SK-N-SH treated with all-trans-retinoic acid at 6 μM for 48 hours (cell line): ENCODE measurements around the gene NKX1-2.

ENCODE experiments used
- ATAC-seq: fragments of 200-7000 bp; cut with Tn5 transposase; 3 replicates; pipeline ENCODE4 v1.9.1; 2020; ENCODE audit warnings: mild to moderate bottlenecking, moderate library complexity
- ARNTL ChIP-seq: fragments of 450-650 bp; formaldehyde crosslinking; IDR thresholded peaks from 2 replicates; pipeline ENCODE4 v1.5.0; 2020; ENCODE audit warnings: low read depth, mild to moderate bottlenecking, moderate library complexity, borderline replicate concordance
- BACH2 ChIP-seq: fragments of 250-450 bp; sonication (Bioruptor Pico); IDR thresholded peaks from 2 replicates; pipeline ENCODE4 v1.9.0; 2021; ENCODE audit warnings: mild to moderate bottlenecking, borderline replicate concordance
- CSDC2 ChIP-seq: fragments of 250-450 bp; sonication (Bioruptor Pico); IDR thresholded peaks from 2 replicates; pipeline ENCODE4 v1.5.0; 2020; ENCODE audit warnings: mild to moderate bottlenecking, moderate library complexity
- ESRRG ChIP-seq: fragments of 250-450 bp; sonication (Bioruptor Pico); IDR thresholded peaks from 2 replicates; pipeline ENCODE4 v1.6.1; 2021; ENCODE audit warnings: mild to moderate bottlenecking
- ISL1 ChIP-seq: fragments of 250-450 bp; sonication (Bioruptor Pico); IDR thresholded peaks from 2 replicates; pipeline ENCODE4 v2.1.2; 2022; ENCODE audit warnings: mild to moderate bottlenecking, moderate library complexity
- OSR1 ChIP-seq: fragments of 250-450 bp; sonication (Bioruptor Pico); IDR thresholded peaks from 2 replicates; pipeline ENCODE4 v1.8.0; 2022; ENCODE audit warnings: moderate library complexity, mild to moderate bottlenecking, inconsistent platforms
- PPARA ChIP-seq: fragments of 250-450 bp; sonication (Bioruptor Pico); IDR thresholded peaks from 2 replicates; pipeline ENCODE4 v1.5.0; 2020; ENCODE audit warnings: mild to moderate bottlenecking, borderline replicate concordance
- RARB ChIP-seq: fragments of 250-450 bp; sonication (Bioruptor Pico); IDR thresholded peaks from 2 replicates; pipeline ENCODE4 v1.8.0; 2021; ENCODE audit warnings: mild to moderate bottlenecking, moderate library complexity
- TOX ChIP-seq: fragments of 250-450 bp; sonication (Bioruptor Pico); IDR thresholded peaks from 2 replicates; pipeline ENCODE4 v1.8.0; 2021; ENCODE audit warnings: mild to moderate bottlenecking, moderate library complexity, borderline replicate concordance
- ZC3H10 ChIP-seq: fragments of 250-450 bp; sonication (Bioruptor Pico); IDR thresholded peaks from 2 replicates; pipeline ENCODE4 v1.5.1; 2021; ENCODE audit warnings: mild to moderate bottlenecking, moderate library complexity
- ZFP3 ChIP-seq: fragments of 250-450 bp; sonication (Bioruptor Pico); IDR thresholded peaks from 2 replicates; pipeline ENCODE4 v1.5.0; 2020; ENCODE audit warnings: mild to moderate bottlenecking, moderate library complexity
- ZFP30 ChIP-seq: fragments of 450-650 bp; formaldehyde crosslinking; IDR thresholded peaks from 2 replicates; pipeline ENCODE4 v1.5.0; 2022; ENCODE audit warnings: mild to moderate bottlenecking, moderate library complexity
- ZNF70 ChIP-seq: fragments of 450-650 bp; formaldehyde crosslinking; IDR thresholded peaks from 2 replicates; pipeline ENCODE4 v1.5.0; 2020; ENCODE audit warnings: mild to moderate bottlenecking, moderate library complexity
- ZNF8 ChIP-seq: fragments of 450-650 bp; formaldehyde crosslinking; IDR thresholded peaks from 2 replicates; pipeline ENCODE4 v1.5.0; 2020; ENCODE audit warnings: mild to moderate bottlenecking, moderate library complexity
- TF ChIP-seq, protein P1 (sequence below): fragments of 250-450 bp; sonication (Bioruptor Pico); IDR thresholded peaks from 2 replicates; pipeline ENCODE4 v1.8.0; 2021; ENCODE audit warnings: low read depth, mild to moderate bottlenecking, moderate library complexity, borderline replicate concordance
- TF ChIP-seq, protein P2 (sequence below): fragments of 250-450 bp; sonication (Bioruptor Pico); IDR thresholded peaks from 2 replicates; pipeline ENCODE4 v1.5.1; 2021; ENCODE audit warnings: mild to moderate bottlenecking, moderate library complexity
- TF ChIP-seq, protein P3 (sequence below): fragments of 250-450 bp; sonication (Bioruptor Pico); IDR thresholded peaks from 2 replicates; pipeline ENCODE4 v1.8.0; 2020; ENCODE audit warnings: mild to moderate bottlenecking, moderate library complexity, borderline replicate concordance
- TF ChIP-seq, protein P4 (sequence below): fragments of 250-450 bp; sonication (Bioruptor Pico); IDR thresholded peaks from 2 replicates; pipeline ENCODE4 v1.5.1; 2020; ENCODE audit warnings: low read depth, mild to moderate bottlenecking, moderate library complexity

Gene NKX1-2

DNA sequence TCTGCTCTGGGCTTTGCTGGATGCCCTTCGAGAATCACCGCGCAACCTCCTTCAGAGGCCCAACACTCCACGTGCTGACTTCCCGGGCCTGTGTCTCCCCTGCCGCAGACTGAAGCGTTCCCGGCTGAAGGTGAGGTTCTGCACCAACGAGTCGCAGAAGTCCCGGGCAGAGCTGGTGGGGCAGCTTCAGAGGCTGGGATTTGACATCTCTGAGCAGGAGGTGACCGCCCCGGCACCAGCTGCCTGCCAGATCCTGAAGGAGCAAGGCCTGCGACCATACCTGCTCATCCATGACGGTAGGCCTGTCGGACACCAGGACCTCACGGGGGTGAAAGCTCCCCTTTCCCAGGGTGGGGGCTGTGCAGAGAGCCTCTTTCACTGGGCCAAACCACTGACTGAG lies 34.2 kb upstream of the NKX1-2 start:
- no peak for ATAC-seq
- TF ChIP-seq ISL1 (CRISPR knock-in tag) (no peak), ZC3H10 (no peak), CSDC2 (CRISPR knock-in tag) (no peak), PPARA (CRISPR knock-in tag) (no peak), ZFP3 (CRISPR knock-in tag) (no peak)
- TF ChIP-seq, protein P1, sequence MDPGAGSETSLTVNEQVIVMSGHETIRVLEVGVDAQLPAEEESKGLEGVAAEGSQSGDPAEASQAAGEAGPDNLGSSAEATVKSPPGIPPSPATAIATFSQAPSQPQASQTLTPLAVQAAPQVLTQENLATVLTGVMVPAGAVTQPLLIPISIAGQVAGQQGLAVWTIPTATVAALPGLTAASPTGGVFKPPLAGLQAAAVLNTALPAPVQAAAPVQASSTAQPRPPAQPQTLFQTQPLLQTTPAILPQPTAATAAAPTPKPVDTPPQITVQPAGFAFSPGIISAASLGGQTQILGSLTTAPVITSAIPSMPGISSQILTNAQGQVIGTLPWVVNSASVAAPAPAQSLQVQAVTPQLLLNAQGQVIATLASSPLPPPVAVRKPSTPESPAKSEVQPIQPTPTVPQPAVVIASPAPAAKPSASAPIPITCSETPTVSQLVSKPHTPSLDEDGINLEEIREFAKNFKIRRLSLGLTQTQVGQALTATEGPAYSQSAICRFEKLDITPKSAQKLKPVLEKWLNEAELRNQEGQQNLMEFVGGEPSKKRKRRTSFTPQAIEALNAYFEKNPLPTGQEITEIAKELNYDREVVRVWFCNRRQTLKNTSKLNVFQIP (CRISPR knock-in tag), result no peak
- TF ChIP-seq, protein P2, sequence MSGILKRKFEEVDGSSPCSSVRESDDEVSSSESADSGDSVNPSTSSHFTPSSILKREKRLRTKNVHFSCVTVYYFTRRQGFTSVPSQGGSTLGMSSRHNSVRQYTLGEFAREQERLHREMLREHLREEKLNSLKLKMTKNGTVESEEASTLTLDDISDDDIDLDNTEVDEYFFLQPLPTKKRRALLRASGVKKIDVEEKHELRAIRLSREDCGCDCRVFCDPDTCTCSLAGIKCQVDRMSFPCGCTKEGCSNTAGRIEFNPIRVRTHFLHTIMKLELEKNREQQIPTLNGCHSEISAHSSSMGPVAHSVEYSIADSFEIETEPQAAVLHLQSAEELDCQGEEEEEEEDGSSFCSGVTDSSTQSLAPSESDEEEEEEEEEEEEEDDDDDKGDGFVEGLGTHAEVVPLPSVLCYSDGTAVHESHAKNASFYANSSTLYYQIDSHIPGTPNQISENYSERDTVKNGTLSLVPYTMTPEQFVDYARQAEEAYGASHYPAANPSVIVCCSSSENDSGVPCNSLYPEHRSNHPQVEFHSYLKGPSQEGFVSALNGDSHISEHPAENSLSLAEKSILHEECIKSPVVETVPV (CRISPR knock-in tag), result no peak
- TF ChIP-seq, all 23 proteins: peak for 0

- no peak for ATAC-seq
- no peak for TF ChIP-seq ZFP30
- TF ChIP-seq, all 23 proteins: peak for 0
Observed at GRCh38 chr10:124482876-124483275, 33.0 kb upstream of the NKX1-2 start.

GRCh38 chr10:124482236-124482800 lies 32.5 kb upstream of the NKX1-2 start:
- TF ChIP-seq ZNF8 (CRISPR knock-in tag) (no peak), ZNF70 (no peak), ARNTL (CRISPR knock-in tag) (no peak), OSR1 (CRISPR knock-in tag) (no peak)
- TF ChIP-seq, protein P2 (CRISPR knock-in tag), result no peak
- TF ChIP-seq, all 23 proteins: peak for 0
- ATAC-seq, result no peak

DNA sequence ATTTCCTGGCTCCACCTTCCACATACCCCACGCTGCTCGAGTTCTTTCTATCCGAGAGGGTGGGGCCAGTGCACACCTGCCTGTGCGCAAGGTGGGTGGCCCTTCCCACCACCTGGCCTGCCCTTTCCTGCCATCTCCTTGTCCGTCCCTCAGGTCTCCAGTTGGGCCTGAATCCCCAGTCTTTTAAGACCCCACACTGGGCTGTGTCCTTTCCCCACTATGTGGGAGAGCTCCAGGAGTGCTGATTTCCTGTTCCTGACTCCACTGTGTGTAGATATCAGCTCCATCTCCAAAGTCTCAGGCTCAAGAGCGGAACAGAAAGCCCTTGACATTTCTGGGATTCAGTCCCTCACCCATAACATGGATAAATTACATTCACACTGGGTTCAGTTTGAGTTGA lies 31.9 kb upstream of the NKX1-2 start:
- TF ChIP-seq, protein P3, sequence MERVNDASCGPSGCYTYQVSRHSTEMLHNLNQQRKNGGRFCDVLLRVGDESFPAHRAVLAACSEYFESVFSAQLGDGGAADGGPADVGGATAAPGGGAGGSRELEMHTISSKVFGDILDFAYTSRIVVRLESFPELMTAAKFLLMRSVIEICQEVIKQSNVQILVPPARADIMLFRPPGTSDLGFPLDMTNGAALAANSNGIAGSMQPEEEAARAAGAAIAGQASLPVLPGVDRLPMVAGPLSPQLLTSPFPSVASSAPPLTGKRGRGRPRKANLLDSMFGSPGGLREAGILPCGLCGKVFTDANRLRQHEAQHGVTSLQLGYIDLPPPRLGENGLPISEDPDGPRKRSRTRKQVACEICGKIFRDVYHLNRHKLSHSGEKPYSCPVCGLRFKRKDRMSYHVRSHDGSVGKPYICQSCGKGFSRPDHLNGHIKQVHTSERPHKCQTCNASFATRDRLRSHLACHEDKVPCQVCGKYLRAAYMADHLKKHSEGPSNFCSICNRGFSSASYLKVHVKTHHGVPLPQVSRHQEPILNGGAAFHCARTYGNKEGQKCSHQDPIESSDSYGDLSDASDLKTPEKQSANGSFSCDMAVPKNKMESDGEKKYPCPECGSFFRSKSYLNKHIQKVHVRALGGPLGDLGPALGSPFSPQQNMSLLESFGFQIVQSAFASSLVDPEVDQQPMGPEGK, result no peak
- no peak for TF ChIP-seq ZNF70
- TF ChIP-seq ZC3H10, result no peak
- TF ChIP-seq RARB (CRISPR knock-in tag), result no peak
- TF ChIP-seq, protein P2 (CRISPR knock-in tag), result no peak
- TF ChIP-seq, protein P4, sequence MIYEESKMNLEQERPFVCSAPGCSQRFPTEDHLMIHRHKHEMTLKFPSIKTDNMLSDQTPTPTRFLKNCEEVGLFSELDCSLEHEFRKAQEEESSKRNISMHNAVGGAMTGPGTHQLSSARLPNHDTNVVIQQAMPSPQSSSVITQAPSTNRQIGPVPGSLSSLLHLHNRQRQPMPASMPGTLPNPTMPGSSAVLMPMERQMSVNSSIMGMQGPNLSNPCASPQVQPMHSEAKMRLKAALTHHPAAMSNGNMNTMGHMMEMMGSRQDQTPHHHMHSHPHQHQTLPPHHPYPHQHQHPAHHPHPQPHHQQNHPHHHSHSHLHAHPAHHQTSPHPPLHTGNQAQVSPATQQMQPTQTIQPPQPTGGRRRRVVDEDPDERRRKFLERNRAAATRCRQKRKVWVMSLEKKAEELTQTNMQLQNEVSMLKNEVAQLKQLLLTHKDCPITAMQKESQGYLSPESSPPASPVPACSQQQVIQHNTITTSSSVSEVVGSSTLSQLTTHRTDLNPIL (CRISPR knock-in tag), result no peak
- TF ChIP-seq ESRRG (CRISPR knock-in tag), result no peak
- no peak for TF ChIP-seq ARNTL (CRISPR knock-in tag)
- no peak for TF ChIP-seq TOX (CRISPR knock-in tag)
- TF ChIP-seq ZFP3 (CRISPR knock-in tag), result no peak
- TF ChIP-seq BACH2 (CRISPR knock-in tag), result no peak
- ATAC-seq, result no peak
